Ishikawa (cell line): ENCODE data around the gene WDR86.

Experiments
- CEBPB ChIP-seq: IDR thresholded peaks from 2 replicates; pipeline ENCODE4 v1.6.1; 2012
- CREB1 ChIP-seq: IDR thresholded peaks from 2 replicates; pipeline ENCODE4 v1.6.1; 2012; ENCODE audit warnings: low read depth
- EGR1 ChIP-seq: IDR thresholded peaks from 2 replicates; pipeline ENCODE4 v1.6.1; 2012
- EP300 ChIP-seq: IDR thresholded peaks from 2 replicates; pipeline ENCODE4 v1.6.1; 2012; ENCODE audit warnings: borderline replicate concordance
- FOXM1 ChIP-seq: IDR thresholded peaks from 2 replicates; pipeline ENCODE4 v1.6.1; 2012; ENCODE audit warnings: low read depth, borderline replicate concordance
- NFIC ChIP-seq: IDR thresholded peaks from 2 replicates; pipeline ENCODE4 v1.6.1; 2012
- RAD21 ChIP-seq: IDR thresholded peaks from 2 replicates; pipeline ENCODE4 v1.6.1; 2012; ENCODE audit warnings: low read depth
- TAF1 ChIP-seq: IDR thresholded peaks from 2 replicates; pipeline ENCODE4 v1.6.1; 2012; ENCODE audit warnings: low read depth, mild to moderate bottlenecking
- TCF12 ChIP-seq: IDR thresholded peaks from 2 replicates; pipeline ENCODE4 v1.6.1; 2012; ENCODE audit warnings: low read depth
- TEAD4 ChIP-seq: IDR thresholded peaks from 2 replicates; pipeline ENCODE4 v1.6.1; 2012
- YY1 ChIP-seq: IDR thresholded peaks from 2 replicates; pipeline ENCODE4 v1.6.1; 2012; ENCODE audit warnings: low read depth
- ZBTB7A ChIP-seq: IDR thresholded peaks from 2 replicates; pipeline ENCODE4 v1.6.1; 2012; ENCODE audit warnings: low read depth
- TF ChIP-seq, protein P1 (sequence below): IDR thresholded peaks from 2 replicates; pipeline ENCODE4 v1.6.1; 2012
- TF ChIP-seq, protein P2 (sequence below): IDR thresholded peaks from 2 replicates; pipeline ENCODE4 v1.6.1; 2012
- TF ChIP-seq, protein P3 (sequence below): IDR thresholded peaks from 2 replicates; pipeline ENCODE4 v1.6.1; 2012; ENCODE audit warnings: low read depth, mild to moderate bottlenecking

Gene WDR86

DNA sequence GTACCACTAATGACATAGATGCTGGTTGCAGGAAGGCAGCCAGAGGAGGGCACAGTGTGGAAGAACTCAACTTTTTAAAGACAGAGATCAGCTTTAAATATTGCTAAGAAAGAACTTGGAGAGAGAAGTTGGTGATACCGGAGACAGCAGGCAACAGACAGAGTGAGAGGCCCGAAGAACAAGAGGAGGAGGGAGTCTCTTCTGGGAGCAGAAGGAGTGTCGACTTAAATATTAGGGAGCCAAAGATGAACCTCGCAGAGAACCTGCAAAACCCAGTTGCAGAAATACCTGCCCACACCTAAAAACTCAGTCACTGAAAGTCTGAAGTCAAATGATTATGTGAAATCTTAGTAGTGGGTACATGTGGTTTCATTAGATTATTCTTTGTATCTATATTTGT lies 3.4 kb upstream of the WDR86 start:
- no peak for TF ChIP-seq EGR1
- TF ChIP-seq FOXM1 = no peak
- TF ChIP-seq, protein P1, sequence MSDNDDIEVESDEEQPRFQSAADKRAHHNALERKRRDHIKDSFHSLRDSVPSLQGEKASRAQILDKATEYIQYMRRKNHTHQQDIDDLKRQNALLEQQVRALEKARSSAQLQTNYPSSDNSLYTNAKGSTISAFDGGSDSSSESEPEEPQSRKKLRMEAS = no peak
- no peak for TF ChIP-seq EP300
- TF ChIP-seq CEBPB = no peak
- TF ChIP-seq NFIC = no peak
- TF ChIP-seq YY1 = no peak
- TF ChIP-seq, protein P2, sequence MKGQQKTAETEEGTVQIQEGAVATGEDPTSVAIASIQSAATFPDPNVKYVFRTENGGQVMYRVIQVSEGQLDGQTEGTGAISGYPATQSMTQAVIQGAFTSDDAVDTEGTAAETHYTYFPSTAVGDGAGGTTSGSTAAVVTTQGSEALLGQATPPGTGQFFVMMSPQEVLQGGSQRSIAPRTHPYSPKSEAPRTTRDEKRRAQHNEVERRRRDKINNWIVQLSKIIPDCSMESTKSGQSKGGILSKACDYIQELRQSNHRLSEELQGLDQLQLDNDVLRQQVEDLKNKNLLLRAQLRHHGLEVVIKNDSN = no peak
- TF ChIP-seq CREB1 = no peak
- TF ChIP-seq, protein P3, sequence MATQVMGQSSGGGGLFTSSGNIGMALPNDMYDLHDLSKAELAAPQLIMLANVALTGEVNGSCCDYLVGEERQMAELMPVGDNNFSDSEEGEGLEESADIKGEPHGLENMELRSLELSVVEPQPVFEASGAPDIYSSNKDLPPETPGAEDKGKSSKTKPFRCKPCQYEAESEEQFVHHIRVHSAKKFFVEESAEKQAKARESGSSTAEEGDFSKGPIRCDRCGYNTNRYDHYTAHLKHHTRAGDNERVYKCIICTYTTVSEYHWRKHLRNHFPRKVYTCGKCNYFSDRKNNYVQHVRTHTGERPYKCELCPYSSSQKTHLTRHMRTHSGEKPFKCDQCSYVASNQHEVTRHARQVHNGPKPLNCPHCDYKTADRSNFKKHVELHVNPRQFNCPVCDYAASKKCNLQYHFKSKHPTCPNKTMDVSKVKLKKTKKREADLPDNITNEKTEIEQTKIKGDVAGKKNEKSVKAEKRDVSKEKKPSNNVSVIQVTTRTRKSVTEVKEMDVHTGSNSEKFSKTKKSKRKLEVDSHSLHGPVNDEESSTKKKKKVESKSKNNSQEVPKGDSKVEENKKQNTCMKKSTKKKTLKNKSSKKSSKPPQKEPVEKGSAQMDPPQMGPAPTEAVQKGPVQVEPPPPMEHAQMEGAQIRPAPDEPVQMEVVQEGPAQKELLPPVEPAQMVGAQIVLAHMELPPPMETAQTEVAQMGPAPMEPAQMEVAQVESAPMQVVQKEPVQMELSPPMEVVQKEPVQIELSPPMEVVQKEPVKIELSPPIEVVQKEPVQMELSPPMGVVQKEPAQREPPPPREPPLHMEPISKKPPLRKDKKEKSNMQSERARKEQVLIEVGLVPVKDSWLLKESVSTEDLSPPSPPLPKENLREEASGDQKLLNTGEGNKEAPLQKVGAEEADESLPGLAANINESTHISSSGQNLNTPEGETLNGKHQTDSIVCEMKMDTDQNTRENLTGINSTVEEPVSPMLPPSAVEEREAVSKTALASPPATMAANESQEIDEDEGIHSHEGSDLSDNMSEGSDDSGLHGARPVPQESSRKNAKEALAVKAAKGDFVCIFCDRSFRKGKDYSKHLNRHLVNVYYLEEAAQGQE = no peak
- TF ChIP-seq TEAD4 = no peak
- TF ChIP-seq TCF12 = no peak
- no peak for TF ChIP-seq ZBTB7A
- TF ChIP-seq TAF1 = no peak
- no peak for TF ChIP-seq RAD21

DNA sequence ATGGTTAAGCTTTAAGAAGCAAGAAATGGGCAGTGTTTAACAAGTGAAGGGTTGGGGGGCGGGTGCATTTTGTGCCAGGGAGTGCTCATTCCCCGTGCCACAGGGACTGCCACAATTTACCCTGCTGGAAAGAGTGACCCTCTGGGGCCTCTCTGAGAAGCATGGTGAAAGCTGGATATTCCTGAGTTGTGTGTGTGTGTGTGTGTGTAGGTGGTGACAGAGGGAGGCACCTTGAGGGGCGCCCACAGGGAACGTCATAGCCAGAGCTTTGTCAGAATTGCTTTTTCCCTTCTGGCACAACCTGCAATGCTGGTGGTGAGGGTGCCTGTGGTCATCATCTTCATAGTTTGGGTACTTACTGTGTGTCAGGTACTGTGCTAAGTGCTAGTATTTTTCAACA lies 2.5 kb upstream of the WDR86 start:
- no peak for TF ChIP-seq YY1
- TF ChIP-seq, protein P1 = no peak
- no peak for TF ChIP-seq CREB1
- no peak for TF ChIP-seq EP300
- no peak for TF ChIP-seq CEBPB
- TF ChIP-seq, protein P3 = no peak
- TF ChIP-seq NFIC = no peak
- TF ChIP-seq TCF12 = no peak
- TF ChIP-seq EGR1 = no peak
- TF ChIP-seq, protein P2 = no peak
- TF ChIP-seq FOXM1 = no peak
- no peak for TF ChIP-seq ZBTB7A
- TF ChIP-seq TEAD4 = no peak
- no peak for TF ChIP-seq TAF1
- no peak for TF ChIP-seq RAD21

DNA sequence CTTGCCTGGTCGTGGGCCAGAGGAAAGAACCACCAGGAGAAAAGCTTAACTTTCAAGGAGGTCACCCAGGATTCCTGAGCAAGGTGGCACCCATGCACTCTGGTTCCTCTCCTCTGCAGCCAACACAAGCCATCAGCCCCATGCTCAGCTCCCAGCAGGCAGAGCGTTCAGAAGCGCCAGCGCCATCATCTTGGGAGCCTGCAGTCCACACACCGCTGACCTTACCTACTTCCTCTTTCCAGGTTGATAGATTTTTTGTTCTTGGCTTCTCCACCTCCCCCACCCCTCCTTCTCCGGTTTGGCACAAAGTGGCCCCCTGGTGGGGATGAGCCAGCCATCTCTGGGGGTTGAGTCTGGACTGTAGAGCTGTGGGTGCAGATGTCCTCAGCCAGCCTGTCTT lies 1.7 kb upstream of the WDR86 start:
- TF ChIP-seq ZBTB7A (no peak), EGR1 (no peak), EP300 (no peak), YY1 (no peak), NFIC (no peak), TCF12 (no peak), FOXM1 (no peak), TEAD4 (no peak), CEBPB (no peak), RAD21 (no peak)
- TF ChIP-seq, protein P1 = no peak
- TF ChIP-seq, protein P3 = no peak
- TF ChIP-seq, protein P2 = no peak
